ENCODE data around the gene COX7A1. TPM values are rescaled to one million over a fixed set of nuclear protein-coding genes. Genes with fewer than 3 reads are reported as not detected.

COX7A1 gene
- total and polyA plus RNA-seq, 7 donors: 11.3 to 88.5 (median 43.0) TPM

GRCh38 chr19:36142496-36142895 lies 9.8 kb downstream of the COX7A1 start:
- H3K36me3 ChIP-seq: peaks cover 40 to 52% (median 46%) of the 10 kb centered on the region in 4 donors
- no peaks in the 10 kb centered on the region for H3K9me3 ChIP-seq
- H3K4me1 ChIP-seq: peaks cover 0 to 15% (median 13%) of the 10 kb centered on the region in 4 donors
- no peak overlapping the region for H3K4me3 ChIP-seq
- intact Hi-C loops (cut with DNase I): loop anchor here (5.0 kb wide), 1 partner anchor 385 kb away; the partner anchor contains the start of genes HSPB6 and PROSER3
- H3K27me3 ChIP-seq: no peaks in the 10 kb centered on the region
- 95% methylated on average over 9 of the region's 9 CpGs for WGBS, 2 donors
- no peak for TF ChIP-seq POLR2A (IDR thresholded peaks at IDR 0.05)
- no peak for TF ChIP-seq CTCF (IDR thresholded peaks at IDR 0.05)
- TF ChIP-seq POLR2AphosphoS5 (IDR thresholded peaks at IDR 0.05): no peak
- no peak for TF ChIP-seq EP300 (IDR thresholded peaks at IDR 0.05)
- no peak overlapping the region for H3K27ac ChIP-seq
- DNase-seq: no peak

- 94 to 95% methylated on average over 14 of the region's 14 CpGs for WGBS, 2 donors
These were observed 10.2 kb downstream of the COX7A1 start for GRCh38 chr19:36142046-36142445.

GRCh38 chr19:36141039-36141927 lies 11.0 kb downstream of the COX7A1 start:
- intact Hi-C loops (cut with DNase I): loop anchor here (5.0 kb wide), 1 partner anchor 384 kb away; the partner anchor contains the start of genes HSPB6 and PROSER3
- peaks cover 0 to 27% (median 24%) of the 10 kb centered on the region in 4 donors for H3K4me1 ChIP-seq
- no peaks in the 10 kb centered on the region for H3K27me3 ChIP-seq
- TF ChIP-seq EP300 (IDR thresholded peaks at IDR 0.05): no peak
- no peak for TF ChIP-seq POLR2A (IDR thresholded peaks at IDR 0.05)
- no peak for TF ChIP-seq CTCF (IDR thresholded peaks at IDR 0.05)
- peak; percentile 79 to 94 (median 86) for TF ChIP-seq POLR2AphosphoS5 (IDR thresholded peaks at IDR 0.05)
- DNase-seq: peak; percentile 93
- 22 to 23% methylated on average over 42 of the region's 42 CpGs for WGBS, 2 donors
- peaks cover 32 to 40% (median 35%) of the 10 kb centered on the region in 4 donors for H3K36me3 ChIP-seq
- H3K4me3 ChIP-seq: peak overlapping the region; percentile 56 to 94 (median 82)
- H3K27ac ChIP-seq: peak overlapping the region; percentile 89 to 100 (median 98)
- H3K9me3 ChIP-seq: no peaks in the 10 kb centered on the region

More at GRCh38 chr19:36142046-36142445, 10.2 kb downstream of the COX7A1 start:
- no peak for TF ChIP-seq POLR2A (IDR thresholded peaks at IDR 0.05)
- no peak for TF ChIP-seq EP300 (IDR thresholded peaks at IDR 0.05)
- no peak for TF ChIP-seq CTCF (IDR thresholded peaks at IDR 0.05)
- no peak for TF ChIP-seq POLR2AphosphoS5 (IDR thresholded peaks at IDR 0.05)
- Histone ChIP-seq H3K4me3 (no peak overlapping the region), H3K4me1 (peaks cover 0 to 19% (median 16%) of the 10 kb centered on the region in 4 donors), H3K27me3 (no peaks in the 10 kb centered on the region), H3K9me3 (no peaks in the 10 kb centered on the region), H3K27ac (peak overlapping the region; percentile 89 to 100 (median 98)), H3K36me3 (peaks cover 36 to 48% (median 41%) of the 10 kb centered on the region in 4 donors)
- DNase-seq: no peak
- intact Hi-C loops (cut with DNase I): loop anchor here (5.0 kb wide), 1 partner anchor 385 kb away; the partner anchor contains the start of genes HSPB6 and PROSER3

- no peak for TF ChIP-seq POLR2A (IDR thresholded peaks at IDR 0.05)
- TF ChIP-seq CTCF (IDR thresholded peaks at IDR 0.05): no peak
- no peak for TF ChIP-seq EP300 (IDR thresholded peaks at IDR 0.05)
- TF ChIP-seq POLR2AphosphoS5 (IDR thresholded peaks at IDR 0.05): no peak
- H3K36me3 ChIP-seq: peaks cover 24 to 32% (median 27%) of the 10 kb centered on the region in 4 donors
- WGBS, 2 donors: 0% methylated on average over 31 of the region's 31 CpGs
- intact Hi-C loops (cut with DNase I): loop anchor here (1.0 to 5.0 kb wide), 2 partner anchors 12 to 383 kb away; partner anchors contain the start of genes COX7A1, HSPB6 and PROSER3
- H3K27me3 ChIP-seq: no peaks in the 10 kb centered on the region
- H3K27ac ChIP-seq: peak overlapping the region; percentile 89 to 100 (median 98)
- H3K4me1 ChIP-seq: peaks cover 0 to 30% (median 25%) of the 10 kb centered on the region in 4 donors
- no peaks in the 10 kb centered on the region for H3K9me3 ChIP-seq
- peak overlapping the region; percentile 56 to 94 (median 82) for H3K4me3 ChIP-seq
- DNase-seq: peak; percentile 78
These were observed 11.8 kb downstream of the COX7A1 start for GRCh38 chr19:36140304-36141038.
